Measurements from ENCODE around the gene APCDD1. TPM values are rescaled to one million over a fixed set of nuclear protein-coding genes. Genes with fewer than 3 reads are reported as not detected.

APCDD1 gene
- total and polyA plus RNA-seq, 2 of the 8 experiments (the other 6 are each of a cell fraction or from before 2014, with no cell fraction given) = 2.6 to 3.6 TPM

- Histone ChIP-seq H3K4ac (replicated peaks; ENCODE audit: insufficient read length, low read depth, low read length) (no peak overlapping the region), H3K9ac (replicated peaks in 1 of 4; ENCODE audit: extremely low read depth in 1 of 4, low read depth in 3 of 4, low read length in 3 of 4) (no peak overlapping the region), H4K8ac (ENCODE audit: extremely low read depth, insufficient read depth, low read length) (no peak overlapping the region), H3K18ac (ENCODE audit: extremely low read depth, low read length) (no peak overlapping the region), H3K79me1 (ENCODE audit: low read depth, low read length) (no peaks in the 10 kb centered on the region), H3K23ac (ENCODE audit: insufficient read length) (no peak overlapping the region), H3K4me2 (ENCODE audit: insufficient read depth in 1 of 2, low read depth in 2 of 2, low read length in 2 of 2) (no peak overlapping the region), H3K79me2 (ENCODE audit: control insufficient read depth in 1 of 2, insufficient read depth in 2 of 2, low read length in 2 of 2) (no peaks in the 10 kb centered on the region), H2AK5ac (ENCODE audit: low read depth, low read length) (no peak overlapping the region), H4K5ac (ENCODE audit: insufficient read length, low read depth, low read length) (no peak overlapping the region), H3K14ac (ENCODE audit: insufficient read length) (no peak overlapping the region), H3K4me1 (replicated peaks in 1 of 4; ENCODE audit: control insufficient read depth in 3 of 4, insufficient read depth in 4 of 4, low read length in 3 of 4) (peaks cover 2 to 9% (median 5%) of the 10 kb centered on the region in 4 experiments; a peak in 5 of 7 replicates), H2AFZ (ENCODE audit: low read length) (no peak overlapping the region), H2BK12ac (ENCODE audit: low read depth, low read length) (no peak overlapping the region), H3K9me3 (ENCODE audit: insufficient read depth in 2 of 2, low read depth in 1 of 2, low read length in 1 of 2) (no peaks in the 10 kb centered on the region), H2BK120ac (replicated peaks; ENCODE audit: low read depth, low read length) (no peak overlapping the region), H4K20me1 (replicated peaks in 1 of 2; ENCODE audit: control insufficient read depth in 1 of 2, insufficient read depth in 2 of 2, low read length in 2 of 2) (no peaks in the 10 kb centered on the region), H2BK20ac (ENCODE audit: low read length) (no peak overlapping the region), H2BK5ac (ENCODE audit: low read depth, low read length) (no peak overlapping the region), H3K36me3 (ENCODE audit: control insufficient read depth in 2 of 4, insufficient read depth in 4 of 4, low read length in 3 of 4) (no peaks in the 10 kb centered on the region), H2BK15ac (ENCODE audit: low read length) (no peak overlapping the region), H3K23me2 (ENCODE audit: low read depth, low read length) (no peaks in the 10 kb centered on the region), H3K27ac (ENCODE audit: low read depth, low read length) (no peak overlapping the region), H3K56ac (replicated peaks; ENCODE audit: insufficient read length, low read depth, low read length) (no peak overlapping the region), H4K91ac (replicated peaks; ENCODE audit: insufficient read length, low read length) (no peak overlapping the region), H3K27me3 (replicated peaks in 1 of 4; ENCODE audit: control insufficient read depth in 3 of 4, extremely low read depth in 1 of 4, insufficient read depth in 3 of 4, low read length in 3 of 4) (no peaks in the 10 kb centered on the region), H3K4me3 (ENCODE audit: extremely low read depth in 1 of 4, insufficient read depth in 2 of 4, low read depth in 3 of 4, low read length in 4 of 4) (no peak overlapping the region)
- POLR2A ChIA-PET (ENCODE audit: partially characterized antibody) = no interaction called here
- no peak for TF ChIP-seq BCL11A (IDR thresholded peaks at IDR 0.05; ENCODE audit: low read depth in 2 of 2, low read length in 2 of 2)
- no peak for TF ChIP-seq FOSL1 (IDR thresholded peaks at IDR 0.05; ENCODE audit: insufficient read depth, low read depth, low read length)
- no peak for TF ChIP-seq RNF2 (IDR thresholded peaks at IDR 0.05; ENCODE audit: borderline replicate concordance, low read depth, low read length, missing control alignments, poor library complexity, severe bottlenecking)
- no peak for TF ChIP-seq SIX5 (IDR thresholded peaks at IDR 0.05; ENCODE audit: low read depth, low read length)
- TF ChIP-seq RFX5 (IDR thresholded peaks at IDR 0.05; ENCODE audit: borderline replicate concordance, low read depth, low read length) = no peak
- no peak for TF ChIP-seq KDM4A (IDR thresholded peaks at IDR 0.05; ENCODE audit: low read depth, low read length, severe bottlenecking)
- TF ChIP-seq YY1 (IDR thresholded peaks at IDR 0.05; ENCODE audit: low read depth, low read length) = no peak
- TF ChIP-seq EGR1 (IDR thresholded peaks at IDR 0.05; ENCODE audit: borderline replicate concordance, low read depth, low read length) = no peak
- TF ChIP-seq SIRT6 (IDR thresholded peaks at IDR 0.05; ENCODE audit: low read length) = no peak
- no peak for TF ChIP-seq NANOG (IDR thresholded peaks at IDR 0.05; ENCODE audit: insufficient read depth, low read depth, low read length, poor library complexity, severe bottlenecking)
- TF ChIP-seq KDM1A (IDR thresholded peaks at IDR 0.05; ENCODE audit: borderline replicate concordance, low read length) = no peak
- TF ChIP-seq E2F6 (IDR thresholded peaks at IDR 0.05) = no peak
- FAIRE-seq (no peak), DNase-seq (ENCODE audit: low read depth in 1 of 2, low spot score in 2 of 2) (no peak)
- WGBS, 2 experiments (ENCODE audit: extremely low coverage in 1 of 2, insufficient coverage in 1 of 2, insufficient read length in 1 of 2, insufficient replicate concordance in 2 of 2, low coverage in 1 of 2, low lambda C conversion rate in 2 of 2, missing lambda C conversion rate in 1 of 2) = 78% methylated on average over 7 of the region's 7 CpGs; no CpG with 5 or more reads in 1 of the 2 experiments
- CTCF ChIA-PET (ENCODE audit: partially characterized antibody) = interaction anchor here (1.2 to 1.6 kb wide), 2 partner anchors 83 to 376 kb away, joined by 3 to 4 read pairs; no protein-coding TSS in a partner anchor
Observed at GRCh38 chr18:10408131-10408530, 46.3 kb upstream of the APCDD1 start.

Data from H1 (cell line).